Upper lobe of left lung (tissue), 6 donors: ENCODE results near the gene GGT6. TPM values are rescaled to one million over a fixed set of nuclear protein-coding genes. Genes with fewer than 3 reads are reported as not detected.

ENCODE experiments used
- ATAC-seq, 2 donors: fragments of 200-7000 bp; cut with Tn5 transposase; one replicate each; pipeline ENCODE4 v1.9.1; 2022; ENCODE audit warnings: mild to moderate bottlenecking in 2 of 2, moderate library complexity in 2 of 2; ENCODE audit not compliant: low FRiP score in 2 of 2
- DNase-seq, 2 donors: peaks; one replicate each; pipeline ENCODE4 v3.0.0-alpha.2; 2019 to 2020
- H3K27ac ChIP-seq, 4 donors: fragments of 200-600 bp; sonication (generic); one replicate each; pipeline ENCODE4 v1.5.1; 2016 to 2019
- H3K27me3 ChIP-seq, 4 donors: fragments of 200-600 bp; sonication (generic); one replicate each; pipeline ENCODE4 v1.5.1; 2017 to 2019
- H3K36me3 ChIP-seq, 4 donors: fragments of 200-600 bp; sonication (generic); one replicate each; pipeline ENCODE4 v1.5.1; 2016 to 2019
- H3K4me1 ChIP-seq, 4 donors: fragments of 200-600 bp; sonication (generic); one replicate each; pipeline ENCODE4 v1.5.1; 2018 to 2019
- H3K4me3 ChIP-seq, 4 donors: fragments of 200-600 bp; sonication (generic); one replicate each; pipeline ENCODE4 v1.5.1; 2017 to 2019; ENCODE audit warnings: mild to moderate bottlenecking in 2 of 4, moderate library complexity in 1 of 4
- H3K9me3 ChIP-seq, 4 donors: fragments of 200-600 bp; sonication (generic); one replicate each; pipeline ENCODE4 v1.5.1; 2018 to 2019
- CTCF ChIP-seq, 6 experiments: fragments of 450-650 bp in 4 of 6; fragments of 200-600 bp in 2 of 6; sonication (generic) in 2 of 6; IDR thresholded peaks; one replicate each; pipeline ENCODE4 v1.5.1; 2016 to 2019; ENCODE audit warnings: antibody characterized with exemption in 6 of 6
- EP300 ChIP-seq, 4 donors: sonication (generic); formaldehyde crosslinking; IDR thresholded peaks; one replicate each; pipeline ENCODE4 v1.5.1; 2017; ENCODE audit warnings: antibody characterized with exemption in 4 of 4, control low read depth in 2 of 4
- POLR2A ChIP-seq, 4 donors: fragments of 450-650 bp; IDR thresholded peaks; one replicate each; pipeline ENCODE4 v1.5.1; 2016 to 2017; ENCODE audit warnings: antibody characterized with exemption in 4 of 4, mild to moderate bottlenecking in 2 of 4
- POLR2AphosphoS5 ChIP-seq, 2 donors: sonication (generic); formaldehyde crosslinking; IDR thresholded peaks; one replicate each; pipeline ENCODE4 v1.5.1; 2017; ENCODE audit warnings: antibody characterized with exemption in 2 of 2
- WGBS, 2 donors: methylation state at CpG; one replicate each; pipeline ENCODE4 v1.1.5; 2017 to 2018; 5-methylcytosine and 5-hydroxymethylcytosine counted together
- total RNA-seq, 6 donors: library from RNA; depleted of rRNA in 4 of 6; stranded (reverse); fragments of >200 nt in 4 of 6; gene quantifications; one replicate each; pipeline versions ENCODE4 v1.1.0 to v1.2.1, GENCODE V29; 2016 to 2021
- donor health status: DM: no; HTN: no; CAD: no; lungs with moderate emphysema.
- donor health status: DM: no; HTN: yes; CAD: no; lungs with severe emphysema.

GGT6 gene
- total RNA-seq, 6 donors from 2014 or later = 3.8 to 18.7 (median 9.7) TPM

GRCh38 chr17:4536742-4537411 is 23.5 kb downstream of the GGT6 start:
- Histone ChIP-seq H3K4me1 (peaks cover 77 to 98% (median 95%) of the 10 kb centered on the region in 4 donors), H3K9me3 (no peaks in the 10 kb centered on the region), H3K36me3 (peaks cover 7 to 56% (median 29%) of the 10 kb centered on the region in 4 donors), H3K27ac (peak overlapping the region; percentile 84 to 91 (median 88)), H3K4me3 (no peak overlapping the region), H3K27me3 (no peaks in the 10 kb centered on the region)
- TF ChIP-seq CTCF (IDR thresholded peaks at IDR 0.05) (no peak), EP300 (IDR thresholded peaks at IDR 0.05) (peak in 3 of 4 donors; percentile 56 to 86 (median 63)), POLR2A (IDR thresholded peaks at IDR 0.05) (peak in 1 of 4 donors; percentile 1), POLR2AphosphoS5 (IDR thresholded peaks at IDR 0.05) (peak; percentile 51 to 82)
- DNase-seq = peak in 1 of 2 donors; percentile 83
- peak in 1 of 2 donors; percentile 48 for ATAC-seq
- WGBS, 2 donors = 36 to 51% methylated on average over 15 to 16 of the region's 18 CpGs

GRCh38 chr17:4536259-4536741 is 24.1 kb downstream of the GGT6 start:
- Histone ChIP-seq H3K4me3 (no peak overlapping the region), H3K27ac (peak overlapping the region; percentile 84 to 91 (median 88)), H3K9me3 (no peaks in the 10 kb centered on the region), H3K36me3 (peaks cover under 1 to 51% (median 24%) of the 10 kb centered on the region in 4 donors), H3K27me3 (no peaks in the 10 kb centered on the region), H3K4me1 (peaks cover 76 to 97% (median 94%) of the 10 kb centered on the region in 4 donors)
- DNase-seq (peak in 1 of 2 donors; percentile 76), ATAC-seq (no peak)
- TF ChIP-seq EP300 (IDR thresholded peaks at IDR 0.05) (no peak), POLR2A (IDR thresholded peaks at IDR 0.05) (no peak)
- WGBS, 2 donors = 33 to 58% methylated on average over 7 of the region's 19 CpGs

GRCh38 chr17:4535667-4536258 is 24.6 kb downstream of the GGT6 start:
- DNase-seq = peak in 1 of 2 donors; percentile 85
- Histone ChIP-seq H3K27ac (peak overlapping the region; percentile 84 to 91 (median 88)), H3K27me3 (no peaks in the 10 kb centered on the region), H3K36me3 (peaks cover 0 to 49% (median 22%) of the 10 kb centered on the region in 4 donors), H3K4me1 (peaks cover 72 to 97% (median 92%) of the 10 kb centered on the region in 4 donors), H3K9me3 (no peaks in the 10 kb centered on the region), H3K4me3 (no peak overlapping the region)
- 76 to 88% methylated on average over 12 to 19 of the region's 19 CpGs for WGBS, 2 donors
- ATAC-seq = no peak
- TF ChIP-seq CTCF (IDR thresholded peaks at IDR 0.05) (no peak), POLR2A (IDR thresholded peaks at IDR 0.05) (no peak), POLR2AphosphoS5 (IDR thresholded peaks at IDR 0.05) (no peak), EP300 (IDR thresholded peaks at IDR 0.05) (no peak)

- Histone ChIP-seq H3K9me3 (no peaks in the 10 kb centered on the region), H3K27me3 (no peaks in the 10 kb centered on the region), H3K36me3 (peaks cover 0 to 44% (median 19%) of the 10 kb centered on the region in 4 donors), H3K4me3 (no peak overlapping the region), H3K4me1 (peaks cover 68 to 96% (median 92%) of the 10 kb centered on the region in 4 donors), H3K27ac (peak overlapping the region; percentile 84 to 91 (median 88))
- TF ChIP-seq POLR2A (IDR thresholded peaks at IDR 0.05) (no peak), CTCF (IDR thresholded peaks at IDR 0.05) (no peak), POLR2AphosphoS5 (IDR thresholded peaks at IDR 0.05) (no peak), EP300 (IDR thresholded peaks at IDR 0.05) (no peak)
- no peak for ATAC-seq
- 73 to 81% methylated on average over 11 to 24 of the region's 27 CpGs for WGBS, 2 donors
- DNase-seq = peak in 1 of 2 donors; percentile 65
These were observed 25.3 kb downstream of the GGT6 start for GRCh38 chr17:4534928-4535666.

- ATAC-seq = no peak
These were observed 25.9 kb downstream of the GGT6 start for GRCh38 chr17:4534515-4534914.

More at GRCh38 chr17:4534515-4534914, 25.9 kb downstream of the GGT6 start:
- Histone ChIP-seq H3K9me3 (no peaks in the 10 kb centered on the region), H3K27me3 (no peaks in the 10 kb centered on the region), H3K27ac (peak overlapping the region; percentile 84 to 91 (median 88)), H3K4me3 (peak overlapping the region in 1 of 4 donors; percentile 6), H3K4me1 (peaks cover 66 to 96% (median 93%) of the 10 kb centered on the region in 4 donors), H3K36me3 (peaks cover 0 to 39% (median 13%) of the 10 kb centered on the region in 4 donors)
- TF ChIP-seq POLR2AphosphoS5 (IDR thresholded peaks at IDR 0.05) (no peak), EP300 (IDR thresholded peaks at IDR 0.05) (no peak)
- peak in 1 of 2 donors; percentile 75 for DNase-seq
- WGBS, 2 donors = 66 to 88% methylated on average over 1 to 2 of the region's 17 CpGs
